IMR-90 (cell line): Measurements from ENCODE around the gene ANG. TPM values are rescaled to one million over a fixed set of nuclear protein-coding genes. Genes with fewer than 3 reads are reported as not detected.

Source experiments
- ATAC-seq: fragments of 200-7000 bp; cut with Tn5 transposase; 2 replicates; pipeline ENCODE4 v1.9.1; 2020; ENCODE audit warnings: low read depth, mild to moderate bottlenecking, moderate library complexity
- BruUV-seq: library from RNA; stranded (reverse); fragments of 400-500 nt; replicated peaks from 2 replicates; lab custom pipeline; 2021; lab: Mats Ljungman, UMichigan
- CTCF ChIA-PET: fragments of 300-600 bp; formaldehyde crosslinking; extraction: SDS; loops from one replicate; lab custom pipeline; 2021; ENCODE audit warnings: antibody characterized with exemption; lab: Yijun Ruan, JAX
- POLR2A ChIA-PET: fragments of 300-600 bp; sonication (Branson Sonifier 250); formaldehyde crosslinking; loops from one replicate; lab custom pipeline; 2022; ENCODE audit warnings: antibody characterized with exemption; ENCODE audit not compliant: unreplicated experiment; lab: Charles Lee
- DNase-seq: peaks from one replicate; pipeline ENCODE4 v3.0.0; 2013
- H2AFZ ChIP-seq: replicated peaks from 2 replicates; pipeline ENCODE3; 2013; ENCODE audit warnings: low read length, mild to moderate bottlenecking; ENCODE audit not compliant: poor library complexity
- H2AK5ac ChIP-seq: 2 replicates; pipeline ENCODE4 v1.6.1; 2013; ENCODE audit warnings: low read depth, low read length, inconsistent platforms
- H2AK9ac ChIP-seq: replicated peaks from 2 replicates; pipeline ENCODE3; 2013; ENCODE audit warnings: mild to moderate bottlenecking, low read depth, low read length, moderate library complexity; ENCODE audit not compliant: poor library complexity
- H2BK120ac ChIP-seq: 2 replicates; pipeline ENCODE4 v1.6.1; 2013; ENCODE audit warnings: low read depth, low read length, inconsistent platforms
- H2BK15ac ChIP-seq: 3 replicates; pipeline ENCODE4 v1.6.1; 2013; ENCODE audit warnings: low read depth, low read length, inconsistent platforms
- H2BK20ac ChIP-seq: 2 replicates; pipeline ENCODE4 v1.6.1; 2013; ENCODE audit warnings: low read depth, mild to moderate bottlenecking, inconsistent platforms, low read length, moderate library complexity
- H2BK5ac ChIP-seq: 2 replicates; pipeline ENCODE4 v1.6.1; 2013; ENCODE audit warnings: mild to moderate bottlenecking, low read depth, low read length, inconsistent platforms; ENCODE audit not compliant: poor library complexity, severe bottlenecking
- H3K14ac ChIP-seq: replicated peaks from 2 replicates; pipeline ENCODE4 v1.6.1; 2013; ENCODE audit warnings: low read depth, low read length, inconsistent platforms
- H3K18ac ChIP-seq: 2 replicates; pipeline ENCODE4 v1.6.1; 2013; ENCODE audit warnings: low read depth, low read length, control low read depth
- H3K23ac ChIP-seq: 2 replicates; pipeline ENCODE4 v1.6.1; 2013; ENCODE audit warnings: low read depth, low read length, inconsistent platforms
- H3K27ac ChIP-seq: 2 replicates; pipeline ENCODE4 v1.5.1; 2013; ENCODE audit warnings: mild to moderate bottlenecking, control low read depth, low read length; ENCODE audit not compliant: insufficient read depth
- H3K27me3 ChIP-seq: 2 replicates; pipeline ENCODE4 v1.6.1; 2013; ENCODE audit warnings: low read length; ENCODE audit not compliant: control insufficient read depth, insufficient read depth
- H3K36me3 ChIP-seq: 2 replicates; pipeline ENCODE4 v1.6.1; 2013; ENCODE audit warnings: low read length, mixed read lengths; ENCODE audit not compliant: control insufficient read depth, insufficient read depth
- H3K4ac ChIP-seq: 2 replicates; pipeline ENCODE4 v1.6.1; 2013; ENCODE audit warnings: low read depth, low read length, inconsistent platforms
- H3K4me1 ChIP-seq: 2 replicates; pipeline ENCODE4 v1.6.1; 2013; ENCODE audit warnings: low read length, mixed read lengths; ENCODE audit not compliant: control insufficient read depth, insufficient read depth
- H3K4me2 ChIP-seq: 2 replicates; pipeline ENCODE4 v1.6.1; 2013; ENCODE audit warnings: low read depth, mild to moderate bottlenecking, control low read depth, low read length, moderate library complexity
- H3K4me3 ChIP-seq: 2 replicates; pipeline ENCODE4 v1.5.1; 2013; ENCODE audit warnings: low read depth, mild to moderate bottlenecking, control low read depth, low read length, moderate library complexity; ENCODE audit not compliant: insufficient read depth
- H3K56ac ChIP-seq: 2 replicates; pipeline ENCODE4 v1.6.1; 2013; ENCODE audit warnings: low read length, inconsistent platforms; ENCODE audit not compliant: insufficient read depth; ENCODE audit errors: extremely low read depth
- H3K79me1 ChIP-seq, 2 experiments: 2 replicates each; pipeline ENCODE4 v1.6.1; 2013; ENCODE audit warnings: low read length in 2 of 2, inconsistent platforms in 1 of 2, low read depth in 1 of 2
- H3K9ac ChIP-seq: 2 replicates; pipeline ENCODE4 v1.6.1; 2013; ENCODE audit warnings: low read depth, low read length, control low read depth
- H3K9me1 ChIP-seq: 2 replicates; pipeline ENCODE4 v1.6.1; 2013; ENCODE audit warnings: low read length, inconsistent platforms; ENCODE audit not compliant: insufficient read depth
- H3K9me3 ChIP-seq: 2 replicates; pipeline ENCODE4 v1.6.1; 2013; ENCODE audit warnings: low read length; ENCODE audit not compliant: control insufficient read depth, insufficient read depth
- H4K20me1 ChIP-seq: 2 replicates; pipeline ENCODE4 v1.6.1; 2013; ENCODE audit warnings: low read length, inconsistent platforms; ENCODE audit not compliant: insufficient read depth
- H4K5ac ChIP-seq: 2 replicates; pipeline ENCODE4 v1.6.1; 2013; ENCODE audit warnings: mild to moderate bottlenecking, low read depth, low read length, control low read depth
- H4K8ac ChIP-seq, 2 experiments: 2 replicates each; pipeline ENCODE4 v1.6.1; 2013; ENCODE audit warnings: low read depth in 2 of 2, low read length in 2 of 2, control low read depth in 1 of 2, inconsistent platforms in 1 of 2
- H4K91ac ChIP-seq: 2 replicates; pipeline ENCODE4 v1.6.1; 2013; ENCODE audit warnings: low read depth, low read length, inconsistent platforms; ENCODE audit not compliant: insufficient read depth
- CEBPB ChIP-seq: IDR thresholded peaks from 2 replicates; pipeline ENCODE4 v1.6.1; 2012; ENCODE audit warnings: low read depth, low read length, improper control_type of control experiment
- CHD1 ChIP-seq: IDR thresholded peaks from 2 replicates; pipeline ENCODE4 v1.6.1; 2012; ENCODE audit warnings: low read depth, low read length, improper control_type of control experiment
- FOS ChIP-seq: fragments of 150-350 bp; IDR thresholded peaks from 2 replicates; pipeline ENCODE4 v1.6.1; 2016; ENCODE audit warnings: low read depth, low read length
- MAFK ChIP-seq: IDR thresholded peaks from 2 replicates; pipeline ENCODE4 v1.6.1; 2012; ENCODE audit warnings: low read depth, low read length, improper control_type of control experiment
- MXI1 ChIP-seq: IDR thresholded peaks from 2 replicates; pipeline ENCODE4 v1.6.1; 2012; ENCODE audit warnings: low read depth, mild to moderate bottlenecking, low read length, moderate library complexity, borderline replicate concordance
- NFE2L2 ChIP-seq: fragments of 150-350 bp; IDR thresholded peaks from 2 replicates; pipeline ENCODE4 v1.6.1; 2016; ENCODE audit warnings: low read depth, mild to moderate bottlenecking, low read length
- POLR2A ChIP-seq: IDR thresholded peaks from 2 replicates; pipeline ENCODE4 v1.6.1; 2012; ENCODE audit warnings: mild to moderate bottlenecking, low read depth, low read length
- RAD21 ChIP-seq: IDR thresholded peaks from 2 replicates; pipeline ENCODE4 v1.6.1; 2012; ENCODE audit warnings: low read length, improper control_type of control experiment
- RFX5 ChIP-seq: IDR thresholded peaks from 2 replicates; pipeline ENCODE4 v1.8.0; 2012; ENCODE audit warnings: low read depth, mild to moderate bottlenecking, low read length, moderate library complexity
- WGBS, 2 experiments: methylation state at CpG; one replicate each; pipeline versions ENCODE4 v1.1.5 to v1.1.7; 2013; ENCODE audit warnings: missing lambda C conversion rate in 2 of 2; ENCODE audit not compliant: insufficient read length in 1 of 2; ENCODE audit errors: extremely low coverage in 2 of 2; 5-methylcytosine and 5-hydroxymethylcytosine counted together
- dilution Hi-C: fragments of 300-500 bp; cut with HindIII; formaldehyde crosslinking; loops from one replicate; pipeline ENCODE4 v1.14.3; 2018; ENCODE audit warnings: low sequenced_read_pairs; ENCODE audit not compliant: unreplicated experiment
- in situ Hi-C: fragments of 300-500 bp; cut with MboI; formaldehyde crosslinking; loops from 3 replicates; pipeline ENCODE4 v1.14.3; 2019; ENCODE audit warnings: low sequenced_read_pairs, inconsistent platforms, mixed read lengths
- intact Hi-C: fragments of 100-400 bp; cut with micrococcal nuclease; formaldehyde crosslinking; loops from 2 replicates; pipeline ENCODE4 v1.10.0; 2022
- polyA plus RNA-seq, 3 experiments: library from polyadenylated mRNA; depleted of rRNA; stranded (reverse); fragments of >200 nt; gene quantifications; 2 replicates each; pipeline ENCODE4 v1.2.3, GENCODE V29; 2012; ENCODE audit warnings: low replicate concordance in 1 of 3
- total RNA-seq: library from RNA; depleted of rRNA; stranded (reverse); fragments of >200 nt; gene quantifications from 2 replicates; pipeline ENCODE4 v1.2.3, GENCODE V29; 2012
- TF ChIP-seq, protein P1 (sequence below): fragments of 150-350 bp; IDR thresholded peaks from 2 replicates; pipeline ENCODE4 v1.6.1; 2016; ENCODE audit warnings: low read depth, mild to moderate bottlenecking, low read length, moderate library complexity, borderline replicate concordance
- TF ChIP-seq, protein P2 (sequence below): fragments of 150-350 bp; IDR thresholded peaks from 2 replicates; pipeline ENCODE4 v1.6.1; 2017; ENCODE audit warnings: mild to moderate bottlenecking, antibody characterized with exemption, low read length, low read depth

Gene ANG
- total and polyA plus RNA-seq, 2 of the 4 experiments (the other 2 are of a cell fraction), result 3.6 to 4.7 TPM

DNA sequence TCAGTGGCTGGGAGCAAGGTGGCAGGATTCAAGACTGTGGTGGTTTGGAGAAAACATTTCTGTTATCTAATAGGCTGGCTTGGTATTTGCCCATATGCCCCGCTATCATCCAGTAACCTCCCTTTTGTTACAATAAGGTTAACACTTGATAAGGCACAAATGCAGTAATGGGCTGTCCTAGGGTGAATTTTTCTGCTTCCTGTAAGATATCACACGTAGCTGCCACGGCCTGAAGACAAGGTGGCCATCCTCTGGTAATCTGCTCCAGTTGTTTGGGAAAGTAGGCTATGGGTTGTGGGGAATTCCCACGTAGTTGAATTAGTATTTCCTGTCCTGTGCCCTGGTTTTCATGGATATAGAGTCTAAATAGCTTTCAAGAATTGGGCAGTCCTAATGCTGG lies 23.1 kb downstream of the ANG start:
- no peak overlapping the region for H3K56ac ChIP-seq
- H3K36me3 ChIP-seq, result no peaks in the 10 kb centered on the region
- ATAC-seq (no peak), DNase-seq (no peak)
- H3K18ac ChIP-seq, result no peak overlapping the region
- no peak overlapping the region for H3K4ac ChIP-seq
- CTCF ChIA-PET, result no interaction called here
- H4K8ac ChIP-seq, result no peak overlapping the region
- H2BK20ac ChIP-seq, result no peak overlapping the region
- H2BK15ac ChIP-seq, result no peak overlapping the region
- WGBS, 2 experiments, result no CpG with 5 or more reads among the region's 4 CpGs
- no TSS peak for BruUV-seq
- intact Hi-C loops, result no loop called here
- no peak overlapping the region for H3K27ac ChIP-seq
- no peak overlapping the region for H3K4me3 ChIP-seq
- no peak overlapping the region for H3K9ac ChIP-seq
- TF ChIP-seq FOS (no peak), RAD21 (no peak), RFX5 (no peak), POLR2A (no peak), MAFK (no peak), MXI1 (no peak), CEBPB (no peak), NFE2L2 (no peak), CHD1 (no peak)
- TF ChIP-seq, protein P1, sequence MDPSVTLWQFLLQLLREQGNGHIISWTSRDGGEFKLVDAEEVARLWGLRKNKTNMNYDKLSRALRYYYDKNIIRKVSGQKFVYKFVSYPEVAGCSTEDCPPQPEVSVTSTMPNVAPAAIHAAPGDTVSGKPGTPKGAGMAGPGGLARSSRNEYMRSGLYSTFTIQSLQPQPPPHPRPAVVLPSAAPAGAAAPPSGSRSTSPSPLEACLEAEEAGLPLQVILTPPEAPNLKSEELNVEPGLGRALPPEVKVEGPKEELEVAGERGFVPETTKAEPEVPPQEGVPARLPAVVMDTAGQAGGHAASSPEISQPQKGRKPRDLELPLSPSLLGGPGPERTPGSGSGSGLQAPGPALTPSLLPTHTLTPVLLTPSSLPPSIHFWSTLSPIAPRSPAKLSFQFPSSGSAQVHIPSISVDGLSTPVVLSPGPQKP, result no peak
- TF ChIP-seq, protein P2, sequence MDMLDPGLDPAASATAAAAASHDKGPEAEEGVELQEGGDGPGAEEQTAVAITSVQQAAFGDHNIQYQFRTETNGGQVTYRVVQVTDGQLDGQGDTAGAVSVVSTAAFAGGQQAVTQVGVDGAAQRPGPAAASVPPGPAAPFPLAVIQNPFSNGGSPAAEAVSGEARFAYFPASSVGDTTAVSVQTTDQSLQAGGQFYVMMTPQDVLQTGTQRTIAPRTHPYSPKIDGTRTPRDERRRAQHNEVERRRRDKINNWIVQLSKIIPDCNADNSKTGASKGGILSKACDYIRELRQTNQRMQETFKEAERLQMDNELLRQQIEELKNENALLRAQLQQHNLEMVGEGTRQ, result no peak
- no peak overlapping the region for H2BK120ac ChIP-seq
- no peak overlapping the region for H3K23ac ChIP-seq
- no peak overlapping the region for H3K14ac ChIP-seq
- no peak overlapping the region for H2BK5ac ChIP-seq
- no peak overlapping the region for H2AK9ac ChIP-seq
- H3K27me3 ChIP-seq, result no peaks in the 10 kb centered on the region
- no peaks in the 10 kb centered on the region for H3K9me3 ChIP-seq
- H4K5ac ChIP-seq, result no peak overlapping the region
- no peaks in the 10 kb centered on the region; the same call in 1 of the 2 replicates for H3K4me1 ChIP-seq
- dilution Hi-C loops, result no loop called here
- no peak overlapping the region for H2AFZ ChIP-seq
- no peaks in the 10 kb centered on the region for H3K79me1 ChIP-seq
- no peak overlapping the region for H4K91ac ChIP-seq
- in situ Hi-C loops, result no loop called here
- H2AK5ac ChIP-seq, result no peak overlapping the region
- H3K4me2 ChIP-seq, result no peak overlapping the region
- POLR2A ChIA-PET, result no interaction called here
- no peaks in the 10 kb centered on the region for H3K9me1 ChIP-seq
- H4K20me1 ChIP-seq, result no peaks in the 10 kb centered on the region
